Neural crest cell (in vitro differentiated cells): ENCODE results near the gene CCDC134. TPM values are rescaled to one million over a fixed set of nuclear protein-coding genes. Genes with fewer than 3 reads are reported as not detected.
A peak's percentile ranks its signal among the peaks of the same experiment; 100 is the strongest.

Source experiments
- DNase-seq: peaks from one replicate; pipeline ENCODE4 v3.0.0; 2021; ENCODE audit warnings: low read depth, mixed read lengths, low spot score
- H3K27ac Mint-ChIP-seq: one replicate; pipeline ENCODE4 v1.8.0; 2021; ENCODE audit warnings: mild to moderate bottlenecking, mixed read lengths; ENCODE audit not compliant: unreplicated experiment
- H3K27me3 Mint-ChIP-seq: 2 replicates; pipeline ENCODE4 v1.8.0; 2021; ENCODE audit warnings: low read depth, mild to moderate bottlenecking, mixed read lengths
- H3K36me3 Mint-ChIP-seq: 2 replicates; pipeline ENCODE4 v1.8.0; 2021; ENCODE audit warnings: low read depth, mild to moderate bottlenecking, mixed read lengths
- H3K4me1 Mint-ChIP-seq: 2 replicates; pipeline ENCODE4 v1.8.0; 2021; ENCODE audit warnings: mixed read lengths
- H3K4me3 Mint-ChIP-seq: one replicate; pipeline ENCODE4 v1.8.0; 2021; ENCODE audit warnings: mild to moderate bottlenecking, mixed read lengths
- H3K9me3 Mint-ChIP-seq: 2 replicates; pipeline ENCODE4 v1.8.0; 2021; ENCODE audit warnings: mixed read lengths
- total RNA-seq: library from RNA; stranded (reverse); gene quantifications from 2 replicates; pipeline ENCODE4 v1.2.1, GENCODE V29; 2021
- TF ChIP-seq, protein P1 (sequence below): fragments of 200-600 bp; sonication (generic); conservative IDR thresholded peaks from 2 replicates; pipeline ENCODE4 v1.5.0; 2021; ENCODE audit warnings: antibody characterized with exemption, mild to moderate bottlenecking

The CCDC134 gene
- total RNA-seq, 1 donor from 2014 or later: 23.0 TPM

DNA sequence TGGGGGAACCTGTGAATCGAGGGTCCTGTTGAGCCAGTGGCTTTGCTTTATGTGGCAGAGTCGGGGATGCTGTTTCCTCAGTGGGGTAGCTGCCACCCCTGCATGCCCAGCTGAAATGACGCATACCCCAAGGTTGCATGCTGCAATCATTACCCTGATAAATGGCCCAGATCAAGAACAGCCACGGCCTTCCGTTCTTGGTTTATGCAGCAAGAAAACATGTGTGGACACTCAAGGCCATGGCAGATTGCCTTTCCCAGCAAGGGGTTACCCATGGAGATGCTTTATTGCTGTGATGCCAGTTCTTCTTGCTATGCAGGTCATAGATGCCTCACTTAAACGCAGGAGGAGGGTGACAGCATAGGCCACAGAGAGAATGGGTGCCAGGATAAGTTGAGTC lies 18.1 kb downstream of the CCDC134 start:
- TF ChIP-seq, protein P1, sequence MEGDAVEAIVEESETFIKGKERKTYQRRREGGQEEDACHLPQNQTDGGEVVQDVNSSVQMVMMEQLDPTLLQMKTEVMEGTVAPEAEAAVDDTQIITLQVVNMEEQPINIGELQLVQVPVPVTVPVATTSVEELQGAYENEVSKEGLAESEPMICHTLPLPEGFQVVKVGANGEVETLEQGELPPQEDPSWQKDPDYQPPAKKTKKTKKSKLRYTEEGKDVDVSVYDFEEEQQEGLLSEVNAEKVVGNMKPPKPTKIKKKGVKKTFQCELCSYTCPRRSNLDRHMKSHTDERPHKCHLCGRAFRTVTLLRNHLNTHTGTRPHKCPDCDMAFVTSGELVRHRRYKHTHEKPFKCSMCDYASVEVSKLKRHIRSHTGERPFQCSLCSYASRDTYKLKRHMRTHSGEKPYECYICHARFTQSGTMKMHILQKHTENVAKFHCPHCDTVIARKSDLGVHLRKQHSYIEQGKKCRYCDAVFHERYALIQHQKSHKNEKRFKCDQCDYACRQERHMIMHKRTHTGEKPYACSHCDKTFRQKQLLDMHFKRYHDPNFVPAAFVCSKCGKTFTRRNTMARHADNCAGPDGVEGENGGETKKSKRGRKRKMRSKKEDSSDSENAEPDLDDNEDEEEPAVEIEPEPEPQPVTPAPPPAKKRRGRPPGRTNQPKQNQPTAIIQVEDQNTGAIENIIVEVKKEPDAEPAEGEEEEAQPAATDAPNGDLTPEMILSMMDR: no peak
- DNase-seq: no peak
- no peak overlapping the region for H3K27ac Mint-ChIP-seq
- no peaks in the 10 kb centered on the region for H3K9me3 Mint-ChIP-seq
- H3K4me3 Mint-ChIP-seq: no peak overlapping the region
- peaks cover 12% of the 10 kb centered on the region for H3K36me3 Mint-ChIP-seq
- H3K27me3 Mint-ChIP-seq: no peaks in the 10 kb centered on the region
- peaks cover 18% of the 10 kb centered on the region for H3K4me1 Mint-ChIP-seq

DNA sequence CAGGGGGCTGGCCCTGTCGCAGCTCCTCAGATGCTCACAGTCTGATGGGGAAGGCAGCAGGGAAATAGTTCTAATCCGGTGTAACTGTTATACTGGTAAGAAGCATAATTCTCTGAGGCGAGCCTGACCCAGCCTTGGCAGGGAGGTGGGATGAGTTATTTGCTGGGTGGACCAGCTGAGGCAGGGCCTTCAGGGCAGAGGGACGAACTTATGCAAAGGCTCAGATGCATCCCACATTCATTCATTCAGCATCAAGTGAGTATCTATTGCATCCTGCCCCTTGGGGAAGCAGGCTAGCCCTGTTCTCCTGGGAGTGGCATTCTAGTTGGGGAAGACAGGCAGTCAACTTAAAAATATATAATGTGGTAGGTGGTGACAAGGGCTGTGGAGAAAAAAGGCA lies 18.8 kb downstream of the CCDC134 start:
- Mint-ChIP-seq H3K4me1 (peaks cover 25% of the 10 kb centered on the region), H3K4me3 (no peak overlapping the region), H3K9me3 (no peaks in the 10 kb centered on the region), H3K27me3 (no peaks in the 10 kb centered on the region), H3K36me3 (peaks cover 16% of the 10 kb centered on the region), H3K27ac (peak overlapping the region; percentile 31)
- DNase-seq: no peak
- TF ChIP-seq, protein P1: no peak

DNA sequence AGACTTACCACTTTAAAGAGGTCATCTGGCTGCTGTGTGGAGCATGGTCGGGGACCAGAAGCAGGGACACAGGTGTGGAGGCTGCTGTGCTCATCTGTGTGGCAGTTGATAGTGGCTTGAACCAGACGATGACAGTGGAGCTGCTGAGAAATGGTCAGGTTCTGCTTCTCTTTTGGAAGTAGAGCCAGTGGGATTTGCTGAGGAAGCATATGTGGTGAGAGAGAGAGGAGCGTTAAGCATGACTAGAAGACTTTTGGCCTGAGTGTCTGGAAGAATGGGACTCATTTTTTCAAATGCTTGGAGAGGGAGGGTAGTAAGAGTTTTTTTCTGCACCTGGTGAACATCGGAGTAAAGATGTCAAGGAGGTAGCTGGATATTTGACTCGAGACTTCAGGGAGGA lies 20.0 kb downstream of the CCDC134 start:
- peak overlapping the region; percentile 36 for H3K27ac Mint-ChIP-seq
- H3K4me1 Mint-ChIP-seq: peaks cover 32% of the 10 kb centered on the region
- peaks cover 19% of the 10 kb centered on the region for H3K36me3 Mint-ChIP-seq
- TF ChIP-seq, protein P1: no peak
- H3K4me3 Mint-ChIP-seq: peak overlapping the region; percentile 10
- H3K9me3 Mint-ChIP-seq: no peaks in the 10 kb centered on the region
- DNase-seq: no peak
- no peaks in the 10 kb centered on the region for H3K27me3 Mint-ChIP-seq

DNA sequence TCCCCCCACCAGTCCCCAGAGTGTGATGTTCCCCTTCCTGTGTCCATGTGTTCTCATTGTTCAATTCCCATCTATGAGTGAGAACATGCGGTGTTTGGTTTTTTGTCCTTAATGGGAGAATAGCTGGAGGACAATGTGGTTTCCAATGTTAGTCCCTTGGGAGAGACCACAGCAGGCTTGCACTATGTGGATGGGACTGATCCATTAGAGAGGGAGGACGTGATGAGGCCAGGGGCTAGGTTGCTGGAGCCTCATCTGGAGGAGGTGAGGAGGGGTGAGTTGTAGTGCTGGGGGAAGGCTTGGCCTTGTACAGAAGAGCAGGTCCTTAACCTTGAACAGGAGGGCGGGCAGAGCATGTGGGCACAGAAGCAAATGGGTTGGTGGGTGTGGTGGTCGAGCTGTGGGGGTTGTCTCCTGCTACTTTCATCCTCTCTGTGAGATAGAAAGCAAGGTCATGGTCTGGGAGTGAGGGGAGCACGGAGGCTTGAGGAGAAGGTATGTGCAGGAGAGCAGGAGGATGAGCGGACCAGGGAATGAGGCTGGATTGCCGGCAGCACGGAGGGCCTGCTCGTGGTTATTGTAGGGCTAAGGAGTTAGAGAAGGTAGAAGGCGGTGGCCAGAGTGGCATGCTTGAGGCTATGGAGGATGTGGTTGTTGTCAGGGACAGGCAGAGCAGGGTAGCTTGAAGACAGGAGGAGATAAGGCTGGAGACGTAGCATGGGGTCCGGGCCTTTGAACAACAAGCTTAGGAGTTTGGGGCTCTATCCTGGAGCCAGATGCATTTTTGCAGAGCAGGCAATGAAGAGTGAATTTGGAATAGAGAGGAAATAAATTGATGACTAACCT lies 21.2 kb downstream of the CCDC134 start:
- H3K27me3 Mint-ChIP-seq: no peaks in the 10 kb centered on the region
- DNase-seq: no peak
- H3K36me3 Mint-ChIP-seq: peaks cover 16% of the 10 kb centered on the region
- peak overlapping the region; percentile 22 for H3K27ac Mint-ChIP-seq
- peaks cover 41% of the 10 kb centered on the region for H3K4me1 Mint-ChIP-seq
- H3K9me3 Mint-ChIP-seq: no peaks in the 10 kb centered on the region
- TF ChIP-seq, protein P1: no peak
- no peak overlapping the region for H3K4me3 Mint-ChIP-seq

DNA sequence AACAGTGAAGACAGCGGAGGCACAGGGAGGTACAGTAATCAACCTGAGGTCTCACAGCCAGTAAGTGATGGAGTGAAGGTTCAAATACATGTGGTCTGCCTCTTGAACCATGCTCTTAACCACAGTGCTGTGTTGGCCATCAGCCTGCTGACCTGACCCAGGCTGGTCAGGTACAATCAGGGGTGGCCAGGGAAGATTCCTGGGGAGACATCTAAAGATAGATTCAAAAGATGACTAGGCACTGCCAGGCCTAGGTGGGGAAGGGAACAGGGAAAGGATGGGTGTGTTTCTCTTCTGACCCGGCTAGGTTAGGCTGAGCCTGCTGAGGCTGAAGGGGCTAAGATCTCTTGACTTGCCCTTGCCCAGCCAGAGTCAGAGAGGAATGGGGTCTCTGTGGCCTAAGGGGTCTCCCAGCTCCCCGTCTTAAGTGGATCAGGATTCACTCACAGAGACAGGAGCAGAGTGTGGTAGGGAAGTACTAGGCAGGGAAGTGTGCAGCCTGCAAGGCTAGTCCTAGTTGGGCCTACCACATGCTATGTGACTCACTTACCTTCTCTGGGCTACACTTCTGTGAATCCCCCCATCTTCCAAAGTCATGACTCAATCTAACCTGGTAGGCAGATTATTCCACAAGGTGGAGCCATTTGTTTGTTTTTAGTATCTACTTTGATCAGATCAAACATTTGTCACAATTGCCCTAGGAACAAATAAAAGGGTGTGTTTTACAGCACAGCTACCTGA lies 22.0 kb downstream of the CCDC134 start:
- Mint-ChIP-seq H3K4me1 (peaks cover 48% of the 10 kb centered on the region), H3K36me3 (peaks cover 16% of the 10 kb centered on the region), H3K4me3 (no peak overlapping the region), H3K27ac (peak overlapping the region; percentile 22), H3K27me3 (no peaks in the 10 kb centered on the region), H3K9me3 (no peaks in the 10 kb centered on the region)
- DNase-seq: no peak
- TF ChIP-seq, protein P1: peak; percentile 67
